ENCODE data around the gene DHRS1. TPM values are rescaled to one million over a fixed set of nuclear protein-coding genes. Genes with fewer than 3 reads are reported as not detected.

The DHRS1 gene
- total RNA-seq (2022) = 18.6 and 19.7 TPM in 2 replicates
- percentile 71 among the genes with signal in this experiment for Bru-seq, nascent RNA
- BruChase-seq, experiment 1, labeled RNA remaining after a 6-hour chase = percentile 64 among the genes with signal in this experiment
- percentile 67 among the genes with signal in this experiment for BruChase-seq, experiment 2, labeled RNA remaining after a 2-hour chase
- long read RNA-seq, transcript DHRS1-201 (9 exons, 1,480 nt) = major isoform, 5 of 17 reads
- long read RNA-seq, partial matches to known transcripts = 2 of 17 reads
- long read RNA-seq, other reads (novel, unspliced or antisense) = 9 of 17 reads

GRCh38 chr14:24299255-24300191 lies at the start of gene DHRS1, which contains the start of gene NOP9:
Gene DHRS1 (minus strand): TSS chr14:24299780. CDS start chr14:24299106, 674 bp downstream.
Gene NOP9 (plus strand): TSS chr14:24299850. CDS start chr14:24299955, 105 bp downstream.
- Mint-ChIP-seq H3K27me3 (ENCODE audit: unreplicated experiment) (no peaks in the 10 kb centered on the region), H3K4me1 (ENCODE audit: low read depth, unreplicated experiment) (peaks cover 32% of the 10 kb centered on the region), H3K27ac (ENCODE audit: unreplicated experiment) (peak within 1 kb of the TSS; percentile 88), H3K4me3 (ENCODE audit: low read depth, unreplicated experiment) (peak within 1 kb of the TSS; percentile 90), H3K9me3 (ENCODE audit: low read depth, unreplicated experiment) (no peaks in the 10 kb centered on the region), H3K36me3 (ENCODE audit: insufficient read depth, unreplicated experiment) (peaks cover 38% of the 10 kb centered on the region)
- BruUV-seq (replicated peaks) = TSS peak; percentile 75
- CTCF ChIA-PET = interaction anchor here (0.6 to 4.2 kb wide), 9 partner anchors 8 to 153 kb away, joined by 3 to 108 read pairs (median 3); partner anchors contain the start of genes CIDEB, MDP1, RABGGTA and TINF2
- TF ChIP-seq, protein P1, sequence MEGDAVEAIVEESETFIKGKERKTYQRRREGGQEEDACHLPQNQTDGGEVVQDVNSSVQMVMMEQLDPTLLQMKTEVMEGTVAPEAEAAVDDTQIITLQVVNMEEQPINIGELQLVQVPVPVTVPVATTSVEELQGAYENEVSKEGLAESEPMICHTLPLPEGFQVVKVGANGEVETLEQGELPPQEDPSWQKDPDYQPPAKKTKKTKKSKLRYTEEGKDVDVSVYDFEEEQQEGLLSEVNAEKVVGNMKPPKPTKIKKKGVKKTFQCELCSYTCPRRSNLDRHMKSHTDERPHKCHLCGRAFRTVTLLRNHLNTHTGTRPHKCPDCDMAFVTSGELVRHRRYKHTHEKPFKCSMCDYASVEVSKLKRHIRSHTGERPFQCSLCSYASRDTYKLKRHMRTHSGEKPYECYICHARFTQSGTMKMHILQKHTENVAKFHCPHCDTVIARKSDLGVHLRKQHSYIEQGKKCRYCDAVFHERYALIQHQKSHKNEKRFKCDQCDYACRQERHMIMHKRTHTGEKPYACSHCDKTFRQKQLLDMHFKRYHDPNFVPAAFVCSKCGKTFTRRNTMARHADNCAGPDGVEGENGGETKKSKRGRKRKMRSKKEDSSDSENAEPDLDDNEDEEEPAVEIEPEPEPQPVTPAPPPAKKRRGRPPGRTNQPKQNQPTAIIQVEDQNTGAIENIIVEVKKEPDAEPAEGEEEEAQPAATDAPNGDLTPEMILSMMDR (IDR thresholded peaks at IDR 0.05; ENCODE audit: unreplicated experiment) = no peak
- peak; percentile 94 for DNase-seq
- intact Hi-C loops (cut with micrococcal nuclease; ENCODE audit: unreplicated experiment) = no loop called here

- Mint-ChIP-seq H3K4me1 (ENCODE audit: low read depth, unreplicated experiment) (peaks cover 6% of the 10 kb centered on the region), H3K27ac (ENCODE audit: unreplicated experiment) (no peak overlapping the region), H3K9me3 (ENCODE audit: low read depth, unreplicated experiment) (no peaks in the 10 kb centered on the region), H3K27me3 (ENCODE audit: unreplicated experiment) (peaks cover 21% of the 10 kb centered on the region), H3K36me3 (ENCODE audit: insufficient read depth, unreplicated experiment) (no peaks in the 10 kb centered on the region), H3K4me3 (ENCODE audit: low read depth, unreplicated experiment) (no peak overlapping the region)
- no peak for DNase-seq
- TF ChIP-seq, protein P1 (IDR thresholded peaks at IDR 0.05; ENCODE audit: unreplicated experiment) = no peak
- intact Hi-C loops (cut with micrococcal nuclease; ENCODE audit: unreplicated experiment) = no loop called here
- CTCF ChIA-PET = interaction anchor here (0.7 to 1.1 kb wide), 2 partner anchors 8 to 15 kb away, joined by 3 read pairs; no protein-coding TSS in a partner anchor
- no TSS peak for BruUV-seq (replicated peaks)
Measured at GRCh38 chr14:24348186-24348585, 48.6 kb upstream of the DHRS1 start.

DNA sequence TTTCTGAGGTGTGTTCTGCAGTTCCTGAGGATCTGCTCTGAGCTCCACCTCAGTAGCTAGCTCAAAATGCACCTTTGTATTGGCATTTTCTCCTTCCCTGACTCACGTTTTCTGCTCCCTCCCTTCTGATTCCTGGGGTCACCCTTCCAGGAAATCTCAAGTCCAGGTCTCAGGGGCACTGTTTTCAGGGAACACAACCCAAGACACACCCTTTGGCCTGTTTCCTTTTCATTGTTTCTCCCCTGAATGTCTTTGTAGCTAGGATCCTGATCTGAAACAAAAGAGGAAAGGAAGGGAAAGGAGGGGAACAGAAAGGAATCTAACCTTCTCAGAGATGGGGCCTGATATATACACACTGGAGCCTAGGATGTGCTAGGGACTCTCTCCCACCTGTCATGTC lies 47.6 kb upstream of the DHRS1 start:
- no TSS peak for BruUV-seq (replicated peaks)
- TF ChIP-seq, protein P1 (IDR thresholded peaks at IDR 0.05; ENCODE audit: unreplicated experiment) = no peak
- Mint-ChIP-seq H3K9me3 (ENCODE audit: low read depth, unreplicated experiment) (no peaks in the 10 kb centered on the region), H3K4me3 (ENCODE audit: low read depth, unreplicated experiment) (no peak overlapping the region), H3K27ac (ENCODE audit: unreplicated experiment) (no peak overlapping the region), H3K36me3 (ENCODE audit: insufficient read depth, unreplicated experiment) (no peaks in the 10 kb centered on the region), H3K4me1 (ENCODE audit: low read depth, unreplicated experiment) (no peaks in the 10 kb centered on the region), H3K27me3 (ENCODE audit: unreplicated experiment) (peaks cover 21% of the 10 kb centered on the region)
- CTCF ChIA-PET = interaction anchor here (1.1 kb wide), 1 partner anchor 84 kb away, joined by 5 read pairs; no protein-coding TSS in a partner anchor
- DNase-seq = no peak
- intact Hi-C loops (cut with micrococcal nuclease; ENCODE audit: unreplicated experiment) = no loop called here
